OCI-LY3 (cell line): ENCODE results near the gene ACE.

ENCODE experiments used
- EZH2phosphoT487 ChIP-seq: fragments of 200-600 bp; shearing (Covaris generic); IDR thresholded peaks from 2 replicates; pipeline ENCODE4 v1.6.1; 2018; ENCODE audit warnings: antibody characterized with exemption, mixed run types, low read depth
- TF ChIP-seq, protein P1 (sequence below): fragments of 200-600, 300-600 bp; sonication (generic); IDR thresholded peaks from 2 replicates; pipeline ENCODE4 v1.5.1; 2014; ENCODE audit warnings: antibody characterized with exemption, low read length, low read depth

DNA sequence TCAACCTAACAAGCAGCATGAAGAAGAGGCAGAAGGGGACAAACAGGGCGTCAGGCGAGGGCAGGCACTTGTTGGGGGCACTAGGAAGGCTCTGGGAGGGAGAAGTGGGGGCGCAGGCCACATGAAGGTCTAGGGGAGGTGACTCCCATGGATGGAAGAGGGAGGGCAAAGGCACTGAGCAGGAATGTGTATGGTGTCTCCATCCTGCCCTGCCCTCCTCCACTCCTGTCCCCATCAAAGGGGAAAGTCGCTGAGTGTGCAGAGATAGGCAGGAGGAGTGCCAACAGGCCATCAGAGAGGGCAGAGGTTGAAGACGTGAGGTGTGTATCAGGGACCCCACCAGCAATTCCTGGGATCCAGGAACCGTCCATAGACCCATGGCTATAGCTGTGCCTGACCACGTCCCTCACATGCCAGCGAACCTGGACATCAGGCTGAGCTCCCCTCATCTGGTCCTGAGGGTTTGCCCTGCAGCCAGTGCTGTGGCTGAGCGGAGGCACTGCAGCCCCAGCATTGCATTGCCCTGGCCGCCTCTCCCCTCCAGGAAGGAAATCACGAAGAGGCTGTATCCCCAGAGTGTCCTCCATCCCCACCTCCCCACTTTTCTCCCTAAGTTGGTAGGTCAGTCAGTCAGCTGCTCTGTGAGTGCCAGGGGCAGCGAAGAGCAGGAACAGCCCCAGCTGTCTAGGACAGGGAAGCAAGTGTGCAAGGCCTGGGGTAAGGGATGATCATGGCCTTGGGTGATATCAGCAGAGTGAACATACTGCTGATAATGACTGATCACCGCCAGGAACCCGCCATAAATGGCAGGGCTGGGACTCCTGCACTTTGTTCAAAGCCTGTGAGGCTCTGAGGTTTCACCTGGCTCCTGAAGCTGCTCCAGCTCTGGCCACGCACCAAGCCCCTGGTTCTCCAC lies 24.6 kb upstream of the ACE start:
- TF ChIP-seq, protein P1, sequence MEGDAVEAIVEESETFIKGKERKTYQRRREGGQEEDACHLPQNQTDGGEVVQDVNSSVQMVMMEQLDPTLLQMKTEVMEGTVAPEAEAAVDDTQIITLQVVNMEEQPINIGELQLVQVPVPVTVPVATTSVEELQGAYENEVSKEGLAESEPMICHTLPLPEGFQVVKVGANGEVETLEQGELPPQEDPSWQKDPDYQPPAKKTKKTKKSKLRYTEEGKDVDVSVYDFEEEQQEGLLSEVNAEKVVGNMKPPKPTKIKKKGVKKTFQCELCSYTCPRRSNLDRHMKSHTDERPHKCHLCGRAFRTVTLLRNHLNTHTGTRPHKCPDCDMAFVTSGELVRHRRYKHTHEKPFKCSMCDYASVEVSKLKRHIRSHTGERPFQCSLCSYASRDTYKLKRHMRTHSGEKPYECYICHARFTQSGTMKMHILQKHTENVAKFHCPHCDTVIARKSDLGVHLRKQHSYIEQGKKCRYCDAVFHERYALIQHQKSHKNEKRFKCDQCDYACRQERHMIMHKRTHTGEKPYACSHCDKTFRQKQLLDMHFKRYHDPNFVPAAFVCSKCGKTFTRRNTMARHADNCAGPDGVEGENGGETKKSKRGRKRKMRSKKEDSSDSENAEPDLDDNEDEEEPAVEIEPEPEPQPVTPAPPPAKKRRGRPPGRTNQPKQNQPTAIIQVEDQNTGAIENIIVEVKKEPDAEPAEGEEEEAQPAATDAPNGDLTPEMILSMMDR, result no peak
- no peak for TF ChIP-seq EZH2phosphoT487
